GM23248 (cell line): Measurements from ENCODE around the gene TSEN2. TPM values are rescaled to one million over a fixed set of nuclear protein-coding genes. Genes with fewer than 3 reads are reported as not detected.
"Not testable (repeated sequence)": the region's sequence is repeated elsewhere in the genome, so short reads cannot be mapped to it uniquely, and the experiment has no call there.

Source experiments
- DNase-seq: peaks from one replicate; pipeline ENCODE4 v3.0.0-alpha.2; 2015
- H2AFZ ChIP-seq: fragments of 200-600 bp; sonication (generic); 2 replicates; pipeline ENCODE4 v1.6.1; 2016; ENCODE audit warnings: antibody characterized with exemption
- H3F3A ChIP-seq: fragments of 200-600 bp; sonication (generic); 2 replicates; pipeline ENCODE4 v1.6.1; 2016; ENCODE audit warnings: mild to moderate bottlenecking, antibody characterized with exemption, mixed run types; ENCODE audit not compliant: insufficient read depth
- H3K27ac ChIP-seq: fragments of 200-600 bp; sonication (generic); 2 replicates; pipeline ENCODE4 v1.5.1; 2016; ENCODE audit warnings: mild to moderate bottlenecking
- H3K27me3 ChIP-seq: fragments of 200-600 bp; sonication (generic); replicated peaks from 2 replicates; pipeline ENCODE4 v1.6.1; 2016; ENCODE audit warnings: mild to moderate bottlenecking; ENCODE audit not compliant: insufficient read depth
- H3K36me3 ChIP-seq: fragments of 200-600 bp; sonication (generic); 2 replicates; pipeline ENCODE4 v1.6.1; 2016; ENCODE audit warnings: low read depth, mild to moderate bottlenecking
- H3K4me1 ChIP-seq: fragments of 200-600 bp; sonication (generic); 2 replicates; pipeline ENCODE4 v1.6.1; 2016; ENCODE audit warnings: mild to moderate bottlenecking; ENCODE audit not compliant: insufficient read depth
- H3K4me2 ChIP-seq: fragments of 200-600 bp; sonication (generic); one replicate; pipeline ENCODE4 v1.6.1; 2016; ENCODE audit warnings: mild to moderate bottlenecking; ENCODE audit not compliant: unreplicated experiment
- H3K4me3 ChIP-seq: fragments of 200-600 bp; sonication (generic); 2 replicates; pipeline ENCODE4 v1.5.1; 2016; ENCODE audit warnings: mild to moderate bottlenecking
- H3K79me2 ChIP-seq: fragments of 200-600 bp; sonication (generic); 2 replicates; pipeline ENCODE4 v1.6.1; 2016; ENCODE audit warnings: mild to moderate bottlenecking; ENCODE audit not compliant: insufficient read depth
- H3K9ac ChIP-seq: fragments of 200-600 bp; sonication (generic); 2 replicates; pipeline ENCODE4 v1.6.1; 2016; ENCODE audit warnings: mild to moderate bottlenecking
- H3K9me2 ChIP-seq: fragments of 200-600 bp; sonication (generic); 2 replicates; pipeline ENCODE4 v1.6.1; 2016; ENCODE audit warnings: mixed run types, mild to moderate bottlenecking, moderate library complexity; ENCODE audit not compliant: insufficient read depth
- H3K9me3 ChIP-seq: fragments of 200-600 bp; sonication (generic); one replicate; pipeline ENCODE4 v1.6.1; 2017; ENCODE audit warnings: low read depth
- H4K20me1 ChIP-seq: fragments of 200-600 bp; sonication (generic); 2 replicates; pipeline ENCODE4 v1.6.0; 2016; ENCODE audit not compliant: insufficient read depth
- EZH2 ChIP-seq: fragments of 200-600 bp; sonication (generic); IDR thresholded peaks from 2 replicates; pipeline ENCODE4 v1.6.1; 2018; ENCODE audit warnings: antibody characterized with exemption, mild to moderate bottlenecking; ENCODE audit not compliant: insufficient read depth, poor library complexity, severe bottlenecking
- EZH2phosphoT487 ChIP-seq: fragments of 200-600 bp; sonication (generic); IDR thresholded peaks from 2 replicates; pipeline ENCODE4 v1.6.1; 2018; ENCODE audit warnings: antibody characterized with exemption, moderate library complexity, mild to moderate bottlenecking, low read depth; ENCODE audit not compliant: insufficient read depth
- WGBS, 2 experiments: methylation state at CpG; one replicate each; pipeline ENCODE4 v1.1.6; 2015 to 2017; ENCODE audit warnings: low lambda C conversion rate in 2 of 2, low coverage in 1 of 2; ENCODE audit errors: missing lambda C conversion rate in 2 of 2; 5-methylcytosine and 5-hydroxymethylcytosine counted together
- in situ Hi-C: fragments of 300-500 bp; cut with MboI; formaldehyde crosslinking; loops from 2 replicates; pipeline ENCODE4 v1.15.0; 2020
- polyA plus RNA-seq: library from polyadenylated mRNA; unstranded; fragments of >200 nt; fragmentation: Nextera tagmentation; extraction: Ambion mirVana; gene quantifications from 2 replicates; pipeline ENCODE4 v1.2.1, GENCODE V29; 2016
- total RNA-seq: library from RNA; depleted of rRNA; stranded (reverse); fragments of >200 nt; shearing (Covaris generic); gene quantifications from 2 replicates; pipeline ENCODE4 v1.2.3, GENCODE V29; 2014

The TSEN2 gene
- total and polyA plus RNA-seq, 2 experiments from 2014 or later: 9.6 to 13.6 TPM

- H3F3A ChIP-seq: no peaks in the 10 kb centered on the region
- WGBS, 2 experiments: 74 to 78% methylated on average over 4 of the region's 4 CpGs
These were observed 37.2 kb upstream of the TSEN2 start for GRCh38 chr3:12447075-12447474.

GRCh38 chr3:12448404-12449202, 35.7 kb upstream of the TSEN2 start:
- H3K9ac ChIP-seq, H3K9me3 ChIP-seq, H3K36me3 ChIP-seq, H3K4me3 ChIP-seq, H3K9me2 ChIP-seq, H3K4me1 ChIP-seq, H3K4me2 ChIP-seq, in situ Hi-C loops, H3K27ac ChIP-seq, H3F3A ChIP-seq, H3K79me2 ChIP-seq, H4K20me1 ChIP-seq, H2AFZ ChIP-seq, H3K27me3 ChIP-seq, DNase-seq: not testable (repeated sequence)
- WGBS, 2 experiments: 83 to 89% methylated on average over 4 of the region's 4 CpGs

More at GRCh38 chr3:12447075-12447474, 37.2 kb upstream of the TSEN2 start:
- Histone ChIP-seq H3K36me3 (no peaks in the 10 kb centered on the region), H3K4me2 (no peak overlapping the region), H3K9ac (no peak overlapping the region), H3K27ac (no peak overlapping the region), H3K4me3 (no peak overlapping the region), H3K9me3 (no peaks in the 10 kb centered on the region), H3K27me3 (peaks cover 15% of the 10 kb centered on the region), H4K20me1 (no peaks in the 10 kb centered on the region), H3K9me2 (no peaks in the 10 kb centered on the region), H3K79me2 (no peaks in the 10 kb centered on the region), H2AFZ (no peak overlapping the region), H3K4me1 (no peaks in the 10 kb centered on the region)
- in situ Hi-C loops: no loop called here
- no peak for DNase-seq
- no peak for TF ChIP-seq EZH2phosphoT487
- TF ChIP-seq EZH2: no peak

- no peaks in the 10 kb centered on the region for H3K9me2 ChIP-seq
- in situ Hi-C loops: no loop called here
- peaks cover 4% of the 10 kb centered on the region for H3K27me3 ChIP-seq
- no peak overlapping the region for H3K4me3 ChIP-seq
- peaks cover 9% of the 10 kb centered on the region; the same call in 1 of the 2 replicates for H3K4me1 ChIP-seq
- no peak overlapping the region for H3K9ac ChIP-seq
- 70 to 71% methylated on average over 8 of the region's 8 CpGs for WGBS, 2 experiments
- peaks cover 4% of the 10 kb centered on the region for H3F3A ChIP-seq
- DNase-seq: no peak
- no peak overlapping the region for H2AFZ ChIP-seq
- TF ChIP-seq EZH2phosphoT487 (no peak), EZH2 (no peak)
- H3K27ac ChIP-seq: no peak overlapping the region
- H3K4me2 ChIP-seq: no peak overlapping the region
- H3K79me2 ChIP-seq: no peaks in the 10 kb centered on the region
- no peaks in the 10 kb centered on the region for H3K36me3 ChIP-seq
- no peaks in the 10 kb centered on the region for H4K20me1 ChIP-seq
- H3K9me3 ChIP-seq: no peaks in the 10 kb centered on the region
These were observed 34.2 kb upstream of the TSEN2 start for GRCh38 chr3:12449889-12450682.

- H3K4me1 ChIP-seq: peaks cover 9% of the 10 kb centered on the region; the same call in 1 of the 2 replicates
- no peak overlapping the region for H3K4me2 ChIP-seq
- no peaks in the 10 kb centered on the region; the same call in 1 of the 2 replicates for H3K27me3 ChIP-seq
- 70 to 75% methylated on average over 5 of the region's 5 CpGs for WGBS, 2 experiments
- no peak overlapping the region for H3K4me3 ChIP-seq
- no peak overlapping the region for H3K9ac ChIP-seq
- H3K9me3 ChIP-seq: no peaks in the 10 kb centered on the region
- peaks cover 8% of the 10 kb centered on the region for H3F3A ChIP-seq
- in situ Hi-C loops: no loop called here
- H3K36me3 ChIP-seq: no peaks in the 10 kb centered on the region
- DNase-seq: no peak
- no peak overlapping the region for H3K27ac ChIP-seq
- no peaks in the 10 kb centered on the region for H4K20me1 ChIP-seq
- H3K9me2 ChIP-seq: no peaks in the 10 kb centered on the region
- H2AFZ ChIP-seq: no peak overlapping the region
- no peaks in the 10 kb centered on the region for H3K79me2 ChIP-seq
- TF ChIP-seq EZH2 (no peak), EZH2phosphoT487 (no peak)
These were observed 32.8 kb upstream of the TSEN2 start for GRCh38 chr3:12451481-12451880.
